Fibroblast of skin of back (primary cell): ENCODE measurements around the gene RPRD2.

Source experiments
- DNase-seq: peaks from one replicate; pipeline ENCODE4 v3.0.0-alpha.2; 2013

Gene RPRD2

DNA sequence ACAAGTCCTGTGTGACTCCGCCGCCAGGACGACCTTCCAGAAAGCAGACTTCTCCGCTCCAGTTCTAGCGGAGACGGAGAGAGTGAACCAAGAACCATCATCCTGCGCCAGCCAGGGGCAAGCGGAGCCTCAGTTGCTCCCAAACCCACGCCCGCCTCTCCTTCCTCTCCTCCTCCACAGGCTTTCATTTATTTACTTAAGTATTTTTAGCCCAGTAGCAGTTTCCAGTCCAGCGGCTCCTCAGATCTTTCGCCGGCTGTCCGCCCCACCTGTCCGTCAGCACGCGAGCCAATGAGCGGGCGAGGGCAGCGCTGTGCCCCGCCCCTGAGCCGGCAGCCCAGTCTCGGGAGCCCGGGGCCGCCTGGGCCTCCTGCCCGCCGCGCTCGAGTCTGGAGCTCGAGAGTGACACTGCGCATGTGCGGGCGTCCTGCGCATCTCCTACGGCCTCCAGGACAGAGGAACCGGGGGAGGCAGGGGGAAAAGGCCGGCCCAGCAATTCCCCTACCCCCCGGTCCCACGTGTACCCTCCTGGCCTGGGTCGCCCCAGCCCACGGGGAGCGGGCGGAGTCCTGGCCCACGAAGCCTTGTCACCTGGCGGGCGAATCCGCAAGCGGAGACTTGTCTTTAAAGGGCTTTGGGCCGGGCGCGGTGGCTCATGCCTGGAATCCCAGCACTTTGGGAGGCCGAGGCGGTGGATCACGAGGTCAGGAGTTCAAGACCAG is 151.5 kb downstream of the RPRD2 start, which contains the start of gene FALEC:
Gene FALEC, plus strand, starts transcription at position 425 of the 722 bp plus-strand sequence.
- peak; percentile 96 for DNase-seq

DNA sequence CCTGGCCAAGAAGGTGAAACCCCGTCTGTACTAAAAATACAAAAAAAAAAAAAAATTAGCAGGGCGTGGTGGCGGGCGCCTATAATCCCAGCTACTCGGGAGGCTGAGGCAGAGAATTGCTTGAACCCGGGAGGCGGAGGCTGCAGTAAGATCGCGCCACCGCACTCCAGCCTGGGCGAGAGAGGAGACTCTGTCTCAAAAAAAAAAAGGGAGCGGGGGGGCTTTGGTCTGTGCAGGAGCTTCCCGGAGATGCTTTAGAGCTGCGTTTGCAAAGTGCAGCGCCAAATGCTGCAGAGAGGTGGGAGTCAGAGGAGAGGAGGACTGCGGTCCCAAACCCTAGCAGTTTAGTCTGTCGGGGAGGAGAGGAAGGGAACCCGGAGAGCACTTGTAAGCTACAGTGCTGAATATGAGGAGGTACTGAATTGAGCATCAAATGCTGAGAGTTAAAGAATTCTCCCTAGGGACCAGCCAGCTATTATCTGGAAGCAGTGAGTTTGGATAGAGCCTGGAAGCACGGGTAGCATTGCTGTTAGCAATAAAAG is 152.2 kb downstream of the RPRD2 start:
- no peak for DNase-seq

DNA sequence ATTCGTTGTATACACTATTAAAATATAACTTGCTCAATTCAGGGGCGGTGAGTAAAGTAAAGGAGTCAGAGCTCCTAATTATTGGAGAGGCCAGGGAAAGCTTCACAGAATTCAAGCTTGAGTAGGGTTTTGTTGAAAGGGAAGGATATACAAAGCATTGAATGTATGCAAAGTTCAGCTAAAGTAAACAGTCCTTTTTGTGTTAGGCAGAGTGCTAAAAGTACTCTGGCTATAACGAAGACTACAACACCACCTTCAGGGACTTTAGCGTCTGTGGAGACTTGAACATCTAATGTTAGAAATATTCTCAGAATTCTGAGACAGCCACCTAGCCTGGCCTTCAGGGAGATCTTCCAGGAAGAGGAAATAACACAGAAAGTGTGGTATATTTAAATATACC is 152.7 kb downstream of the RPRD2 start:
- DNase-seq: peak; percentile 31

DNA sequence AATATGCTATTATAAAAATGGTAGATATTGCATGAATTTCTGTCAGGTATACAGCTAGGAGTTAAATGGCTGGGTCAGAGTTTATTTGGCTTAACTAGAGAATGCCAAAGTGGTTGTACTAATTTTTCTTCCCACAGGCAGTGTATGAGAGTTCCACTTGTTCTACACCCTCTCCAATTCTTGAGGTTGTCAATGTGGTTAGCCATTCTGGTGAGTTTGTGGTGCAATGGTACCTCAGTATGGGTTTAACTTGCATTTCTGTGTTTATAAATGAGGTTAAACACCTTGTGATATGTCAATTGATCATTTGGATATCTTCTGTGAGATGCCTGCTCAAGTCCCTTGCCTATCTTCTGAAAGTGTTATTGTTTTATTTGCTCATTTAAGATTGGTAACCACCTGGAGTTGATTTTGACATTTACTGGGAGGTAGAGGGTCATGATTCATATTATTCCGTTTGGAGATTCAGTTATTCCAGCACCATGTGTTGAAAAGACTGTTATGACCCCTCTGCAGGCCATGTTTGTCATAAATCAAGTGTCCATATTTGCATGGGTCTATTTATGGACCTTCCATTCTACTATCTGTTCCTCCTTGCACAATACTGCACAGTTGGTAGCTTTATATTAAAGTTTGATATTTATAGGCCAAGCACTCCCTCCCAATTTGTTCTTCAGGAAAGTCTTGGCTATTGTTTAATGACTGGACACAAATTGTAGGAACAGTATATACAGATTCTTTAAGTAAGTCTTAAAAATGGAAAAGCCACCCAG is 157.4 kb downstream of the RPRD2 start:
- no peak for DNase-seq

DNA sequence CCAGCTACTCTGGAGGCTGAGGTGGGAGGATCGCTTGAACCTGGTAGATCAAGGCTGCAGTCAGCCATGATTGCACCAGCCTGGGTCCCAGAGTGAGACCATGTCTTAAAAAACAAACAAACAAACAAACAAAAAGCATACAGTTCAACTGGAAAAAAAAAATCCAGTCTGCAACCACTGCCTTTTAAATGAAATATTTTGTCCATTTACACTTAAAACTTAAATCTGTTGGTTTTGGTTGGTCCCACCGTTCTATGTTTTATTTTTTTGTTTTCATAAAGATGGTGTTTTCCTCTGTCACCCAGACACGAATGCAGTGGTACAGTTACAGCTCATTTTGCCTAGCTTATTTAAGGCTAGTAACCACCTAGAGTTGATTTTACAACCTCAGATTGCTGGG is 161.4 kb downstream of the RPRD2 start:
- DNase-seq: no peak
